Activated CD4-positive, alpha-beta T cell treated with anti-CD3 and anti-CD28 coated beads, Interleukin-10, Interleukin-2, amounts not matched to agents 100 ng/mL and 50 ng/mL, durations not matched to agents 16 hours and 8 hours (primary cell): ENCODE measurements around the gene TXNL1.

Source experiments
- DNase-seq: peaks from one replicate; pipeline ENCODE4 v3.0.0-alpha.2; 2020

TXNL1 gene

DNA sequence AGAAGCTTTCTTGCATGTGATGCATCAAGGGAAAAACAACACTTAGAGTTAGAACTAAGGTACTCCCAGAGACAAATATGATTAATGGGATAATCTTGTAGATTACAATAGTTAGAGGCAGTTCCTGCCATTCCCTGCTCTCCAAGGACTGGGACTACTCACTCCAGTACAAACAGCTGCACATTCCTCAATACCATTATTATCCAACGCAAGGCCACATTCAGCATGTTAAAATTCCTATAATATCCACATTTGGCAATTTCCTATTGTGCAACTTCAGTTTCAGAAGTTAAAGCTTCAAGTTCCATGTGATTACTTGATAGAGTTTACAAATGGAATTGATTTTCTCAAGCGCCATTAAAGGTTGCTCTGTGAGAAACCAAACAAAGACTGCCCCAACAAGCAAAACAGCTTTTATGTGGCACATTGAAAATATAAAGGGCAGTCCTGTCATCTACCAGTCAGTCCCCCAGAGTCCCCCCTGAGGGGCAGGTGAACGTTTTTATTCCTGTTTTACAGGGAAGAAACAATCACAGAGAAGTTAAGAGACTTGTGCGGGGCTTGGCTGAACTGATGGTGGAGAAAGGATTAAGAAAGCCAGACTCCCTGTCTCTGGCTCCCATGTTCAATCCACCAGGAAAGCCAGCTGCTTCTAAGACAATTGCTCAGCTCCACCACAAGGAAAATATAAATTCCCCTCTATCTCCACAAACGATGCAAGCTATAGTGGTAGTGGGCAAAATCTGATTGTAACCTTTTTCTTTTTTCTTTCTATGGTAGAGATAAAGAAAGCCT lies 72.6 kb downstream of the TXNL1 start:
- no peak for DNase-seq

DNA sequence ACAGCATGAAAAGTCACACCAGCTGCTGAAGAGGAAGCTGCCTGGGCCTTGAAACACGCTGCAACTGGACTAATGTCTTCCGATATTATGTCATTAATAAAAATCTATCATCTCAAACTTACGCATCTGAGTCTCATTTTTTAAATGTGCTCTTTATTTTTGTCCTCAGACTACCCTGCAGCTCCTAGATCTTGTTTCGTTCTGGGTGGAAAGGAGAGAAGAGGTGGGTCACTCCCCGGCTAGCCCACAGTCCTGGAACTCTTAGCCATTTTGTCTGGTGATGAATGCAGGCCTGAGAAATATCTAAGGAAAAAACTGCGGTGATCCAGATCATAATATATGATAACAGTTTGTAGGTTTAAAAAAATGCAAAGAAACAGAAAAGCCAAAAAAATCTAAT lies 73.3 kb downstream of the TXNL1 start:
- no peak for DNase-seq

DNA sequence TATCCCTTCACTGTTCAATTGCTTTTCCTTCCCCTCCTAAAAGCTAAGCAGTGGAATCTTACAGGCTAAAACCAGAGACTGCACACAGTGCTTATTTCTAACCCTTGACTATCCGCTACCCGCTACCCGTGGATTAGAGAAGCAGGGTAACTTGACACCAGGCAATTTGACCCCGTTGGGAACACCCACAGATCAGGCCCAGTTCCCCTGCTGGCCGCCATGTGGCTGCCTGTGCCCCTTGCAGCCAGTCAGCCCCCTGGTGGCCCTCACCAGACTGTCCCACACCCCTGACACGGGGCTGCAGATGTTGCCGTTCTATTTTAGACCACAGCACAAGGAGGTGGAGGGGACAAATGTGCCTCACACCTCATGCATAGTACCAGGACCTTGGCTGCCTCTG lies 74.8 kb downstream of the TXNL1 start:
- DNase-seq: no peak

DNA sequence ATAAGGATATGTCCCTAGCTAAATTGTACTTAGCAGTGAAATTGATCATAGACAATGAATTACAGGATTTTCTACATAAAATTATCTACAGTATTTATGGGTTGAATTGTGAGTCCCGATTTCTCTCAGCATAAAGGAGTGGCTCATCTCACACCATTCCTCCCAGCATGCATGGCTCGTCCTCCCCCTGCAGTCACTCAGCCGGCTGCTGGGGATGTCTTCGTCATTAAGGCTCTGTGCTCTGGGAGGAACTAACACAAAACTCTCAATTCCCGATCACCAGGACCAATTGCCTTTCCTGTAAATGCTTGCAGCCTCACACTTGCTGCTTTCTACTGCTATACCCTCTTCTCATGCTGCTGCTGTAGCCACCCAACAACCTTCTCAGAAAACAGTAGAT lies 75.9 kb downstream of the TXNL1 start:
- no peak for DNase-seq

DNA sequence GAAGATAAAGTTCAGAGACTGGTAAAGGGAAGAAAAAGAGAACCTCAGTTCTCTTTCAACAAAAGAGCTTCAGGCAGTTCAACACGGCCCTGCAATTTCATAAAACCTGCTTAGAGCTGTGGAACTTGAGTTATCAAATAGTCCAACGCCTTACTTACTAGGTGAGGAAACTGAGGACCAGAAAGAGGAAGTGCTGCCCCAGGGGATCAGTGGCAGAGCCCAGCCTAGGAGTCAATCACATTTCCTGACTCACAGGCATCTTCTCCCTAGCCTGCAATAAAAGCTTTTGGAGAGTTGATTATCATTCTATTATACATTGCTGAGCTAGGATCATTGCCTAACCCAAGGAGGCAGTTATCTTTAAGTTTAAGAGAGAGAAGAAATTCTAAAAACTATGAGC lies 77.4 kb downstream of the TXNL1 start:
- DNase-seq: no peak

DNA sequence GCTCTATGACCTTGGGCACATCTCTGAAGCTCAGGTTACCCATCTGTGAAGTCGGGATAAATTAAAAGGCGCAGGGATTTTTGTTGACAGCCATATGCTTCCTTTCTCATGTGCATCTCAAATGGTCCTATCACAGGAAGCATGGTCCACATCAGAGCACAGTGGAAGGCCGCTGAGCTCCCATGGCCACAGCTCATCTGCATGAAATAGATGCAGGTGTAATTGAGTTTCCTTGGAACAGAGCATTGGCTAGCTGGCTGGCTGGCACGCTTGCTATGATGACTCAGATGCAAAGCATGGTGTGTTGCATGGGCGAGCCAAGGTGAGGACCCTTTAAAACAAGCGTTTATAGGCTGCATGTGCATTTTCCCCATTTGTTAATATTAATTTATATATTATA lies 79.3 kb downstream of the TXNL1 start:
- no peak for DNase-seq

DNA sequence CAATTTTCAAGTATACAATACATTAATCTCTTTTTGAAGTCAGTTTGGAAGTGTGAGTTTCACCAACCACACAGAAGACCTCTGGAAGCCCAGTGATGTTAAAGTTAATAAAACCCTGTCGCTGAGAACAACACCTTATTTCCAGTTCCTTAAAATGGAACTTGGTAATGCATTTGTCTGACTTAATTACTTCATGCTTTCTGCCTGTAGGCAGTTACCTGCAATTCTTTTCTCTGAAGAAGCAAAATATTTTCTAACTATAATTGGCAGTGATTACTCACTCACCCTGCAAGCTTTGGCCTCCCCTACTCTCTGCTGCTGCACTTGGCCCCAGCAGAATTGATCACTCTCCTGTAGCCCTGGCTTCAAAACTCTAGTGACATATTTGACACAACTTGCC lies 81.5 kb downstream of the TXNL1 start:
- DNase-seq: no peak

DNA sequence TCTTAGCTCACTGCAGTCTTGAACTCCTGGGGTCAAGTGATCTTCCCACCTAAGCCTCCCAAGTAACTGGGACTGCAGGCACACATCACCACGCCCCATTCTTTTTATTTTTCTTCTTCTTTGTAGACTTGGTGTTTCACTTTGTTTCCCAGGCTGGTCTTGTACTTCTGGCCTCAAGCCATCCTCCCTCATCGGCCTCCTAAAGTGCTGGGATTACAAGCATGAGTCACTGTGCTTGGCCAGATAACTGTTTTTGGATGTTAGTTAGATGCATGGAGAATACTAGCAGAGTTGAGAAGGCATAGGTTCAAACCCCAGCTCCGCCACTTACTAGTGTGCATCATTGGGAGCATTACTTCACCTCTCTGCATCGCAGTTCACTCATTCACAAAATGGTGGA lies 88.3 kb downstream of the TXNL1 start:
- no peak for DNase-seq
